GM23338 (cell line): ENCODE measurements around the gene SETDB2.

Source experiments
- CTCF ChIP-seq, 2 experiments: fragments of 200-600 bp in 1 of 2; sonication (generic) in 1 of 2; conservative IDR thresholded peaks; 2 replicates each; pipeline versions ENCODE4 v1.5.1 to v1.6.1; 2016 to 2017; ENCODE audit warnings: antibody characterized with exemption in 2 of 2, low read depth in 2 of 2, mild to moderate bottlenecking in 2 of 2, moderate library complexity in 1 of 2
- EZH2 ChIP-seq: fragments of 200-600 bp; sonication (generic); IDR thresholded peaks from one replicate; pipeline ENCODE4 v1.8.0; 2017; ENCODE audit warnings: antibody characterized with exemption, mild to moderate bottlenecking, low read depth; ENCODE audit not compliant: unreplicated experiment
- JUNB ChIP-seq: IDR thresholded peaks from one replicate; pipeline ENCODE4 v1.6.1; 2016; ENCODE audit warnings: antibody characterized with exemption; ENCODE audit not compliant: unreplicated experiment
- POLR2AphosphoS5 ChIP-seq: IDR thresholded peaks from 2 replicates; pipeline ENCODE4 v1.6.1; 2016; ENCODE audit warnings: antibody characterized with exemption, low read depth

- no peak for TF ChIP-seq CTCF (conservative IDR thresholded peaks at IDR 0.05; ENCODE audit: low read depth in 2 of 2)
- TF ChIP-seq POLR2AphosphoS5: no peak
- no peak for TF ChIP-seq EZH2
- no peak for TF ChIP-seq JUNB
Observed at GRCh38 chr13:49499889-49500660, 56.0 kb downstream of the SETDB2 start.
